Osteoblast (primary cell): ENCODE results near the gene LRP5. TPM values are rescaled to one million over a fixed set of nuclear protein-coding genes. Genes with fewer than 3 reads are reported as not detected.
"Not testable (repeated sequence)": the region's sequence is repeated elsewhere in the genome, so short reads cannot be mapped to it uniquely, and the experiment has no call there.

Source experiments
- DNase-seq: peaks from one replicate; pipeline ENCODE4 v3.0.0; 2011; ENCODE audit warnings: low spot score, mixed read lengths; ENCODE audit not compliant: insufficient read length; ENCODE audit errors: missing footprints
- H2AFZ ChIP-seq: 2 replicates; pipeline ENCODE4 v1.6.0; 2011; ENCODE audit warnings: mild to moderate bottlenecking, low read length
- H3K27ac ChIP-seq: 2 replicates; pipeline ENCODE4 v1.5.1; 2011; ENCODE audit warnings: mild to moderate bottlenecking, low read depth, low read length, moderate library complexity
- H3K27me3 ChIP-seq: 2 replicates; pipeline ENCODE4 v1.6.0; 2012; ENCODE audit warnings: mild to moderate bottlenecking, control low read depth, inconsistent platforms, low read length, moderate library complexity; ENCODE audit not compliant: insufficient read depth
- H3K36me3 ChIP-seq: 2 replicates; pipeline ENCODE4 v1.5.1; 2011; ENCODE audit warnings: mild to moderate bottlenecking, low read length, control low read depth, moderate library complexity; ENCODE audit not compliant: insufficient read depth
- H3K4me1 ChIP-seq: 2 replicates; pipeline ENCODE4 v1.5.1; 2011; ENCODE audit warnings: mild to moderate bottlenecking, low read length, control low read depth, moderate library complexity; ENCODE audit not compliant: insufficient read depth
- H3K4me2 ChIP-seq: 2 replicates; pipeline ENCODE4 v1.6.0; 2011; ENCODE audit warnings: mild to moderate bottlenecking, low read length; ENCODE audit not compliant: insufficient read depth
- H3K4me3 ChIP-seq: fragments of 200-600 bp; sonication (generic); 3 replicates; pipeline ENCODE4 v1.5.1; 2012; ENCODE audit warnings: mild to moderate bottlenecking, low read length, inconsistent platforms; ENCODE audit not compliant: insufficient read depth
- H3K79me2 ChIP-seq: 2 replicates; pipeline ENCODE4 v1.6.0; 2012; ENCODE audit warnings: mild to moderate bottlenecking, low read length, control low read depth, inconsistent platforms; ENCODE audit not compliant: insufficient read depth
- H3K9me3 ChIP-seq: 2 replicates; pipeline ENCODE4 v1.5.1; 2011; ENCODE audit warnings: low read depth, low read length, control low read depth
- H4K20me1 ChIP-seq: 2 replicates; pipeline ENCODE4 v1.6.0; 2012; ENCODE audit warnings: mild to moderate bottlenecking, low read length, control low read depth; ENCODE audit not compliant: insufficient read depth
- total RNA-seq: library from RNA; depleted of rRNA; stranded (reverse); fragments of >200 nt; gene quantifications from 2 replicates; pipeline ENCODE4 v1.2.3, GENCODE V29; 2012
- TF ChIP-seq, protein P1 (sequence below): IDR thresholded peaks from 2 replicates; pipeline ENCODE4 v1.5.1; 2011; ENCODE audit warnings: mild to moderate bottlenecking, low read depth, low read length, moderate library complexity; ENCODE audit errors: extremely low read depth

LRP5 gene
- total RNA-seq, 1 donor: 16.3 TPM

- no peak overlapping the region for H2AFZ ChIP-seq
- H3K4me3 ChIP-seq: no peak overlapping the region
- no peaks in the 10 kb centered on the region for H4K20me1 ChIP-seq
- H3K27ac ChIP-seq: no peak overlapping the region
- H3K4me1 ChIP-seq: peaks cover 8% of the 10 kb centered on the region
- peaks cover 10% of the 10 kb centered on the region for H3K36me3 ChIP-seq
- TF ChIP-seq, protein P1, sequence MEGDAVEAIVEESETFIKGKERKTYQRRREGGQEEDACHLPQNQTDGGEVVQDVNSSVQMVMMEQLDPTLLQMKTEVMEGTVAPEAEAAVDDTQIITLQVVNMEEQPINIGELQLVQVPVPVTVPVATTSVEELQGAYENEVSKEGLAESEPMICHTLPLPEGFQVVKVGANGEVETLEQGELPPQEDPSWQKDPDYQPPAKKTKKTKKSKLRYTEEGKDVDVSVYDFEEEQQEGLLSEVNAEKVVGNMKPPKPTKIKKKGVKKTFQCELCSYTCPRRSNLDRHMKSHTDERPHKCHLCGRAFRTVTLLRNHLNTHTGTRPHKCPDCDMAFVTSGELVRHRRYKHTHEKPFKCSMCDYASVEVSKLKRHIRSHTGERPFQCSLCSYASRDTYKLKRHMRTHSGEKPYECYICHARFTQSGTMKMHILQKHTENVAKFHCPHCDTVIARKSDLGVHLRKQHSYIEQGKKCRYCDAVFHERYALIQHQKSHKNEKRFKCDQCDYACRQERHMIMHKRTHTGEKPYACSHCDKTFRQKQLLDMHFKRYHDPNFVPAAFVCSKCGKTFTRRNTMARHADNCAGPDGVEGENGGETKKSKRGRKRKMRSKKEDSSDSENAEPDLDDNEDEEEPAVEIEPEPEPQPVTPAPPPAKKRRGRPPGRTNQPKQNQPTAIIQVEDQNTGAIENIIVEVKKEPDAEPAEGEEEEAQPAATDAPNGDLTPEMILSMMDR: no peak
- H3K27me3 ChIP-seq: no peaks in the 10 kb centered on the region
- peaks cover 10% of the 10 kb centered on the region for H3K9me3 ChIP-seq
- no peak for DNase-seq
- H3K4me2 ChIP-seq: no peak overlapping the region
- H3K79me2 ChIP-seq: no peaks in the 10 kb centered on the region
Observed at GRCh38 chr11:68432874-68433273, 120.5 kb downstream of the LRP5 start.

DNA sequence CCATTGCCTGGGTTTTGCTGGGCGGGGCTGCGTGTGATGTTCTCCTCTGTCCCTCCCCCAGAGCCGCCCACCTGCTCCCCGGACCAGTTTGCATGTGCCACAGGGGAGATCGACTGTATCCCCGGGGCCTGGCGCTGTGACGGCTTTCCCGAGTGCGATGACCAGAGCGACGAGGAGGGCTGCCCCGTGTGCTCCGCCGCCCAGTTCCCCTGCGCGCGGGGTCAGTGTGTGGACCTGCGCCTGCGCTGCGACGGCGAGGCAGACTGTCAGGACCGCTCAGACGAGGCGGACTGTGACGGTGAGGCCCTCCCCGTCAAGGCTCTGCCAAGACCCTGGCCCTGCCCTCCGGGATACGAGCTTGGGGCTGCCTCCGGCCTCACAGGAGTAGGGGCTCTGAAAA is 121.2 kb downstream of the LRP5 start:
- DNase-seq: peak; percentile 23
- TF ChIP-seq, protein P1: no peak
- H3K27ac ChIP-seq: no peak overlapping the region
- H3K4me3 ChIP-seq: no peak overlapping the region
- H2AFZ ChIP-seq: no peak overlapping the region
- H3K79me2 ChIP-seq: no peaks in the 10 kb centered on the region
- H3K9me3 ChIP-seq: peaks cover 10% of the 10 kb centered on the region
- H3K4me1 ChIP-seq: peaks cover 10% of the 10 kb centered on the region
- H3K27me3 ChIP-seq: no peaks in the 10 kb centered on the region
- no peaks in the 10 kb centered on the region for H4K20me1 ChIP-seq
- peaks cover 12% of the 10 kb centered on the region for H3K36me3 ChIP-seq
- no peak overlapping the region for H3K4me2 ChIP-seq

- peaks cover 15% of the 10 kb centered on the region for H3K36me3 ChIP-seq
- H3K27me3 ChIP-seq, H3K27ac ChIP-seq, H3K4me1 ChIP-seq, H2AFZ ChIP-seq, H4K20me1 ChIP-seq, H3K79me2 ChIP-seq, H3K9me3 ChIP-seq, H3K4me3 ChIP-seq, H3K4me2 ChIP-seq, DNase-seq: not testable (repeated sequence)
Observed at GRCh38 chr11:68434159-68434558, 121.8 kb downstream of the LRP5 start.

DNA sequence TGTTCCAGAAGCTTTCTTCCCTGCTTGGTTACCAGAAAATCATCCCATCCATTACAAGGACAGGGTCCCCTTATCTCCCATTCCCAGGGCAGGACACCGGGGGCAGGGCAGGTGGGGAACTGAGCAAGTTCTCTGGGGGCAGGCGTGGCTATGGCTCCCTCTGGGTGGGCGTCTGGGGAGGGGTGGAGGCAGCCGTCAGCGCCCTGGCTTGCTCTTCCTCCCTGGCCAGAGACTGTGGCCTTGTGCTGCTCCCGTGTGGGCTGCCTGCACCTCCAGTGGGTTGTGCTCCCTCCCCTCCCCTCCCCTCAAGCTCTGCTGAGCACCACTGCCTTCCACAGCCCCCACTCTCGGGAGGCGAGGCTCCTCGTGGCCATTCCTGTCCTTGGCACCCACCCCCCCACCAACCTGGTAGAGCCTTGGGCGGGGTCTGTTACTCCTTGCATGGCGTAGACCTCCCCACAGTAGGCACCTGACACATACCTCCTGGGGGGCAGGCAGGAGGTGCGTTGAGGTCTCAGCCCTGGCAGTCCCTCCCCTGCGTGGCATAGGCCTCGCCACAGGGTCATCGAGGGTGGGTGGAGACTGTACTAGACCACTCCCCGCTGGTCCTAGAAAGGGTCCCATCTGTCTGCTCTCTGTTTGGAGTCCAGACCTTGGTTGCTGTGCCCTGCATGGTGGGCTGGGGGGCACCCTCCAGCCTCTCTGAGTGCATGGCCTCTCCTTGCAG is 123.9 kb downstream of the LRP5 start:
- Histone ChIP-seq H3K79me2 (no peaks in the 10 kb centered on the region), H3K27me3 (no peaks in the 10 kb centered on the region), H3K36me3 (peaks cover 6% of the 10 kb centered on the region), H4K20me1 (no peaks in the 10 kb centered on the region), H3K4me2 (no peak overlapping the region), H3K4me1 (peaks cover 13% of the 10 kb centered on the region), H3K9me3 (no peaks in the 10 kb centered on the region), H3K4me3 (no peak overlapping the region), H2AFZ (no peak overlapping the region), H3K27ac (peak overlapping the region; percentile 54)
- no peak for DNase-seq
- TF ChIP-seq, protein P1: no peak
